ENCODE data around the gene TYMS.

DNA sequence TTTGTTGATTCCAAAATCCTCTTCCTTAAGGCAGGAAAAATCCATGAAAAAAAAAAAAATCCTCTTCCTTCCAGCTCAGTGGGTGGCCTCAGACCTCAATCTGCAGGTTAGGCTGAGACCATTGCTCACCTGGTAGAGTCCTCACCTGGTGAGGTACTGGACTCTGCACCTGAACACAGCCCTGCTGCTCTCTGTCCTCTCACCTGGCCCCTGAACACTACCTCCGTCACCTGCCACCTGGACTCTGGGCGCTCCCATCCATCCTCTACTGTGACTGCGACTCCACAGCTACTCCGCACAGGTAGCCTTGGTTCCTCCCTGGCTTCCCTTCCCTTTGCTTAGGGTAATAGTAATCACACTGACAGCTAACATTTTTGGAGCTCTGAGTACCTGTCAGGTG lies 22.1 kb downstream of the TYMS start:
- TF ChIP-seq, protein P1, sequence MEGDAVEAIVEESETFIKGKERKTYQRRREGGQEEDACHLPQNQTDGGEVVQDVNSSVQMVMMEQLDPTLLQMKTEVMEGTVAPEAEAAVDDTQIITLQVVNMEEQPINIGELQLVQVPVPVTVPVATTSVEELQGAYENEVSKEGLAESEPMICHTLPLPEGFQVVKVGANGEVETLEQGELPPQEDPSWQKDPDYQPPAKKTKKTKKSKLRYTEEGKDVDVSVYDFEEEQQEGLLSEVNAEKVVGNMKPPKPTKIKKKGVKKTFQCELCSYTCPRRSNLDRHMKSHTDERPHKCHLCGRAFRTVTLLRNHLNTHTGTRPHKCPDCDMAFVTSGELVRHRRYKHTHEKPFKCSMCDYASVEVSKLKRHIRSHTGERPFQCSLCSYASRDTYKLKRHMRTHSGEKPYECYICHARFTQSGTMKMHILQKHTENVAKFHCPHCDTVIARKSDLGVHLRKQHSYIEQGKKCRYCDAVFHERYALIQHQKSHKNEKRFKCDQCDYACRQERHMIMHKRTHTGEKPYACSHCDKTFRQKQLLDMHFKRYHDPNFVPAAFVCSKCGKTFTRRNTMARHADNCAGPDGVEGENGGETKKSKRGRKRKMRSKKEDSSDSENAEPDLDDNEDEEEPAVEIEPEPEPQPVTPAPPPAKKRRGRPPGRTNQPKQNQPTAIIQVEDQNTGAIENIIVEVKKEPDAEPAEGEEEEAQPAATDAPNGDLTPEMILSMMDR (conservative IDR thresholded peaks at IDR 0.05), result no peak
- no peak for TF ChIP-seq EZH2 (IDR thresholded peaks at IDR 0.05; ENCODE audit: low read depth)
